NB4 (cell line): ENCODE data around the gene CACNA2D4.

Experiments
- DNase-seq: peaks from one replicate; pipeline ENCODE4 v3.0.0; 2010; ENCODE audit warnings: low read depth
- H3K4me3 ChIP-seq: one replicate; pipeline ENCODE4 v1.5.1; 2011; ENCODE audit warnings: mild to moderate bottlenecking, low read depth, low read length, moderate library complexity
- MAX ChIP-seq: IDR thresholded peaks from 2 replicates; pipeline ENCODE4 v1.6.1; 2011; ENCODE audit warnings: low read depth, low read length
- MYC ChIP-seq: IDR thresholded peaks from 2 replicates; pipeline ENCODE4 v1.6.1; 2011; ENCODE audit warnings: low read depth, low read length
- POLR2A ChIP-seq: IDR thresholded peaks from 2 replicates; pipeline ENCODE4 v1.6.1; 2011; ENCODE audit warnings: mild to moderate bottlenecking; ENCODE audit not compliant: insufficient read length; ENCODE audit errors: extremely low read depth
- TF ChIP-seq, protein P1 (sequence below): IDR thresholded peaks from one replicate; pipeline ENCODE4 v1.5.1; 2012; ENCODE audit warnings: low read depth, low read length

The CACNA2D4 gene

GRCh38 chr12:1890119-1890703 lies 28.2 kb downstream of the CACNA2D4 start:
- TF ChIP-seq MYC = no peak
- TF ChIP-seq MAX = no peak
- TF ChIP-seq, protein P1, sequence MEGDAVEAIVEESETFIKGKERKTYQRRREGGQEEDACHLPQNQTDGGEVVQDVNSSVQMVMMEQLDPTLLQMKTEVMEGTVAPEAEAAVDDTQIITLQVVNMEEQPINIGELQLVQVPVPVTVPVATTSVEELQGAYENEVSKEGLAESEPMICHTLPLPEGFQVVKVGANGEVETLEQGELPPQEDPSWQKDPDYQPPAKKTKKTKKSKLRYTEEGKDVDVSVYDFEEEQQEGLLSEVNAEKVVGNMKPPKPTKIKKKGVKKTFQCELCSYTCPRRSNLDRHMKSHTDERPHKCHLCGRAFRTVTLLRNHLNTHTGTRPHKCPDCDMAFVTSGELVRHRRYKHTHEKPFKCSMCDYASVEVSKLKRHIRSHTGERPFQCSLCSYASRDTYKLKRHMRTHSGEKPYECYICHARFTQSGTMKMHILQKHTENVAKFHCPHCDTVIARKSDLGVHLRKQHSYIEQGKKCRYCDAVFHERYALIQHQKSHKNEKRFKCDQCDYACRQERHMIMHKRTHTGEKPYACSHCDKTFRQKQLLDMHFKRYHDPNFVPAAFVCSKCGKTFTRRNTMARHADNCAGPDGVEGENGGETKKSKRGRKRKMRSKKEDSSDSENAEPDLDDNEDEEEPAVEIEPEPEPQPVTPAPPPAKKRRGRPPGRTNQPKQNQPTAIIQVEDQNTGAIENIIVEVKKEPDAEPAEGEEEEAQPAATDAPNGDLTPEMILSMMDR = no peak
- no peak for TF ChIP-seq POLR2A

DNA sequence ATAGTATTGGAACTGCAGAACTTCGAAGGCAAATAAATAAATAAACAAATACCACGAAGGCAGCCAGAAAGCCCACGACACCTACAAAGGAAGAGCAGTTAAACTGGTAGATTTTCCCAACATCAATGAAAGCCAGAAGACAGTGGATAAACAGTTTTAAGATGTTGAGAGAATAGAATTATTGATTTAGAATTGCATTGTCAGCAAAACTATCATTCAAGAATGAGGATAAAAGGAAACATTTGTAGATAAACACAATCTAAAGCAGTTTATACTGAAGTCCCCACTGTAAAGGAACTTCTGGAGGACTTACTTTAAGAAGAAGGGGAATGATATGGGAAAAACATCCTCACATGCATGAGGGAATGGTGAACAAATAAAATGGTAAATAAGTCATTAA lies 29.5 kb downstream of the CACNA2D4 start:
- H3K4me3 ChIP-seq = no peak overlapping the region
- no peak for TF ChIP-seq MAX
- TF ChIP-seq, protein P1 = no peak
- no peak for TF ChIP-seq POLR2A
- no peak for TF ChIP-seq MYC
- DNase-seq = no peak

More at GRCh38 chr12:1890119-1890703, 28.2 kb downstream of the CACNA2D4 start:
- DNase-seq = no peak
- H3K4me3 ChIP-seq = no peak overlapping the region

DNA sequence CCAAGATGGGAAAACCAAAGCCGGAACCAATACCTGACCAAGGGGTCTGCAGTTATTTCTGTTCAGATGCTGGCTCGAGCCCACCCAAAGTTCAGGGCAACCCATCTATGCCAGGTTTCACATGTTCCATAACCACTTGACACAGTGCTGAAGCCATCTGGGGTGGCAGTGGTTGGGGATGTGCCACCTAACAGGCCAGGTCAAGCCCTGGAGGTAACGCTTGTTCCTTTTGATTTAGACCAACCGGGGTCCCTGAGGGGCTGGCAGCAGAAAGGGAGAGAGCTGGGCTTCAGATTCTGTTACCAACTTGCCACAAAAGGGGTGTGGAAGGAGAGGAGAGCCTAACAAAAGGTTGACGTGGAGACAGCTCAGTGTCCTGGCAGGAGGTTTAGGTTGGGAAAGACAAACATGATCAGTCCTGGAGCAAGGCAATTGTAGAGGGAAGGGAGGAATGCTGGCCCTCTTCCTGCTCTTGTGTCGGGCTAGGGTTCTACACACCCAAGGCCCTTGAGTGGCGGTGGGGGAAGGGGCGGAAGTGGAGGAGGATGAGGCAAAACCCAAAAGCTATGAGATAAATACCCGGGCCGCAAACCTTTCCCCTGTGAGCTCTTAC lies 31.9 kb downstream of the CACNA2D4 start:
- TF ChIP-seq, protein P1 = no peak
- TF ChIP-seq MYC (no peak), POLR2A (no peak), MAX (no peak)
- no peak for DNase-seq
- H3K4me3 ChIP-seq = no peak overlapping the region

DNA sequence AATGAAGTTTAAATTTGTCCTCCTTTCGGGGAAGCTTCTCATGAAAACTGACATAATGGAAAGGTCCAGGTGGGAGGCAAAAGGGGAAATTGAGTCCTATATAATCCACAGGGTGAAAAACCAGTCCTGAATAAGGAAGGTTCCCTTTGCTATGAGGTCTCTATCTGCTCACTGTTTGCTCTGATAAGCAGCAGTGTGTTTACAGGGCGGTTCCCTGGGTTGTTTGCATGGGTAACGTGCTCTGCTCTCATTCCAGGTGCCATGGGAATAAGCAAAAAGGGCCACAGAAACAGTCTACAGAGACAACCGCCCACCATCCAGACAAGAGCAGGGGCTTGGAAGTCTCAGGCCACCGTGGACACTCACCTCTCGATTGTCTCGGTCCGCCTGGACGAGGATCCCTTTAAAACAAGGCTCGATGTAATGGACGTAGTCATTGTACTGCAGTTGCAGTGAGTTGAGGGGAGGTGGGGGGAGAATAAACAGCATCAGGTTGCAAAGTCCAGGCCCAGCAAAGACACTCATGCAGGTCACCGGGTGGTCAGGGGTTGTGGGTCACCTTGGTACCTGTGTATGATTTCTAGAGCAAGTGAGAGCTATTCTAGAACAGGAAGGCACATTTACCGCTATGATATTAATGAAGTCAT lies 32.7 kb downstream of the CACNA2D4 start:
- TF ChIP-seq MAX (no peak), POLR2A (no peak), MYC (no peak)
- TF ChIP-seq, protein P1 = no peak
- no peak overlapping the region for H3K4me3 ChIP-seq
- DNase-seq = no peak

DNA sequence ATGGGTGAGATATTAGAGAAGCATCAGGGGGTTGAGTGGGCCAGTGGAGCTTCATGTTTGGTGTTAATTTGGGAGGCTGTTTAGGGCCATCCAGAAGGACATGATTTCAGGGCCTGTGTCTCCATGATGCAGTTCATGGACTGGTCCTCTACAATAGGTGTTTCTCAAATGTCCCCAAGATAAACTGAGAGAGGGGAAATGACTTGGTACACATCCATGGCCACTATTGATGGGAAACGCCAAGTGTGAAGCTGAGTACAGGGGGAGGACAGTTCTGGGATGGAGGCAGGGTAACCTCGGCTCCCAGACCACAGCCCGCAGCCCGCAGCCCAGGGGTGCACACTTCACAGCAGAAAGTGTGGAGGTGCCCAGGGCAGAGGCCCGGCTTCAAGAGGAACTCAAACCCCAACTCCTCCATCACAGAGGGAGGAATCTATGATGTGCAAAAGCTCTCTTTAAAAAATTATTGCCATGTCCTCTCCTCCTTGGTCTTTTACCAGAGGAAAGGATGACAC lies 33.3 kb downstream of the CACNA2D4 start:
- TF ChIP-seq POLR2A (no peak), MYC (no peak)
- no peak for DNase-seq
- no peak overlapping the region for H3K4me3 ChIP-seq

- no peak for DNase-seq
- TF ChIP-seq MYC (no peak), MAX (no peak), POLR2A (no peak)
- TF ChIP-seq, protein P1 = no peak
- no peak overlapping the region for H3K4me3 ChIP-seq
Measured at GRCh38 chr12:1884651-1885050, 33.8 kb downstream of the CACNA2D4 start.
